Cardiac septum (tissue), 1 donor: ENCODE measurements around the gene SLC49A3. TPM values are rescaled to one million over a fixed set of nuclear protein-coding genes. Genes with fewer than 3 reads are reported as not detected.
"Not testable (repeated sequence)": the region's sequence is repeated elsewhere in the genome, so short reads cannot be mapped to it uniquely, and the experiment has no call there.

ENCODE experiments used
- DNase-seq: peaks from one replicate; pipeline ENCODE4 v3.0.0-alpha.2; 2020; ENCODE audit warnings: low spot score
- intact Hi-C: fragments of 100-400 bp; cut with DNase I; formaldehyde crosslinking; loops from one replicate; pipeline ENCODE4 v1.14.0; 2022
- total RNA-seq: library from RNA; stranded (reverse); fragmentation: NEBNext Ultra II Directional; extraction: Animal tissue kit (Norgen Biotek cat#: 25700); gene quantifications from one replicate; pipeline ENCODE4 v1.2.1, GENCODE V29; 2021
- donor health status: DM: no; HTN: no; CAD: no.

The SLC49A3 gene
- total RNA-seq, 1 donor from 2014 or later: 12.1 TPM

GRCh38 chr4:722851-723360 is 34.0 kb upstream of the SLC49A3 start:
- intact Hi-C loops: no loop called here
- DNase-seq: no peak

DNA sequence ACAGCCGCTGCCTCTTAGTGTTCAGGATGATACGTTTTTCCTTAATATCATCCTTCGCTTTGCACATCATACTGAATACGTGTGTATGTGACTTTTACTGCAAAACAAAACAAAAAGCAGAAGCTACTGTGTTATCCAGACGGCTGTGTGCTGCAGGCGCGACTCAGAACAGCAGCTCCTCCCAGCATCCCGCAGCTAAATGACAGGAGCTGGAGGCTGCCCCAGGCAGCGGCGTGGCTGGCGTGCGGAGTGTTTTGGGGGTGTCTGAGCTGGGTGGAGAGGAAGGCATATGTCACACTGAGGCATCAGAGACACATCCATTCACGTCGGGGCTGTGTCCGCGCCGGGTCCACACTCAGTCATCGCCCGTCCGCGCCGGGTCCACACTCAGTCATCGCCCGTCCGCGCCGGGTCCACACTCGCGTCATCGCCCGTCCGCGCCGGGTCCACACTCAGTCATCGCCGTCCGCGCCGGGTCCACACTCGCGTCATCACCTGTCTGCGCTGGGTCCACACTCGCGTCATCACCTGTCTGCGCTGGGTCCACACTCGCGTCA is 33.3 kb upstream of the SLC49A3 start:
- intact Hi-C loops: no loop called here
- DNase-seq: no peak

- intact Hi-C loops: no loop called here
- no peak for DNase-seq
Measured at GRCh38 chr4:721261-722168, 32.6 kb upstream of the SLC49A3 start.

DNA sequence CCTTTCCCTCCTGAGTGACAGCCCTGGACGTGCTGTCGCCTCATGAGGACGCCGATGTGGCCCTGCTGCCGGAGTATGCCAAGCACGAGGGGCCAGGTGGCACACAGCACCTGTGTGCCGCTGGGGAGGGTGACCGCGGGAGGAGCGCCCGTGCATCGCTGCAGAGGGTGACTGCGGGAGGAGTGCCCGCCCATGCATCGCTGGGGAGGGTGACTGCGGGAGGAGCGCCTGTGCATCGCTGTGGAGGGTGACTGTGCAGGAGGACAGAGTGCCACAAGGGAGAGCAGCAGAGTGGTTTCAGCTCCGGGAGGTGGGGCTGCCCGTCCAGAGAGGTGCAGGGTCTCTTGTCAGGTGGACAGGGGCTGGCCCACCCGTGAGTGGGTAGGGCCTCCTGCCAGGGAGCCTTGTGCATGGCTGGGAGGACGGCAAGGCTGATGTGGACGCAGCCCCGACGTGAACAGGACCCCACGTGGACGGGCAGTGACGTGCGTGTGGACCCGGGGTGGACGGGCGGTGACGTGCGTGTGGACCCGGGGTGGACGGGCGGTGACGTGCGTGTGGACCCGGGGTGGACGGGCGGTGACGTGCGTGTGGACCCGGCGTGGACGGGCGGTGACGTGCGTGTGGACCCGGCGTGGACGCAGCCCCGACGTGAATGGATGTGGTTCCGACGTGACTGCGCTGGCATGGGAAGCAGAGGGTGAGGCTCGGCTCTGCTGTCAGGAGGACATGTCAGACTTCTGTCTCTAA is 31.3 kb upstream of the SLC49A3 start:
- DNase-seq: no peak

GRCh38 chr4:718460-718859 is 29.5 kb upstream of the SLC49A3 start:
- DNase-seq: no peak
- intact Hi-C loops: no loop called here

More for the DNA sequence above, 31.3 kb upstream of the SLC49A3 start:
- intact Hi-C loops: no loop called here

- no peak for DNase-seq
- intact Hi-C loops: no loop called here
Measured at GRCh38 chr4:717601-718320, 28.8 kb upstream of the SLC49A3 start.

- intact Hi-C loops: no loop called here
- DNase-seq: no peak
Measured at GRCh38 chr4:714087-714486, 25.1 kb upstream of the SLC49A3 start.

- intact Hi-C loops: no loop called here
- DNase-seq: no peak
Measured at GRCh38 chr4:712916-713632, 24.1 kb upstream of the SLC49A3 start.

DNA sequence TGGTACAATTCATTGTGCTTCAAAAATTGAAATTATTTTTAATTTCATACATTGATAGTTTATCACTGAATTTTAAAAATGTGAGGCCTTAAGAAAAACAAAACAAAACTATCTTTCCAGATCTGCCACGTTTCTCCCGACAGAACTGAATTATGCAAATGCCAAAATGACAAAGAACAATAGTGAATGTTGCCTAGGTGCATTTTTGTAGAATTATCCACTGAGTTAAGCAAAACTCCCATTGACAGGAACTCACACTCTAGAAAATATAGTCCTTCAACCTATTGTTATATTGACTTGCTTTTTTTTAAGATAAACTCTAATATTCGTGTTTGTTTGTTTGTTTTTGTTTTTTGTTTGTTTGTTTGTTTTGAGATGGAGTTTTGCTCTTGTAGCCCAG is 23.1 kb upstream of the SLC49A3 start:
- DNase-seq: no peak
- intact Hi-C loops: no loop called here

DNA sequence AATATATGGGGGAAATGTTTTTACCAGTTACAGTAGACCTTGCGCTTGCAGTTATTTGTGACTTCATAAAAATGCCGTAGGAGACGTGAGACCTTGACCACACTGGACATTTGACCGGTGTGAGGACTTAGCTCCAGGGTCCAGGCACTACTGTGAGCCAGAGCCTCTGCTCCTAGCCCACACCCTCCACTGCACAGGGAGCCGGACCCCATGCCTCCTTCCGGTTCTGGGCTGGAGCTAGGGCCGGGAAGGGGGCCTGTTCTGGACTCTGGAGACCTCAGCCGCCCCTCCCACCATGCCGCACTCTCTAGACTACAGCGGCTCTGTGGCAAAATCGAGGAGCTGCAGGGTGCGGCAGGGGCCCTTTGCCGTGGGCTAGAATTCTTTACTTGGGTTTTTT is 22.0 kb upstream of the SLC49A3 start:
- intact Hi-C loops: no loop called here
- no peak for DNase-seq

DNA sequence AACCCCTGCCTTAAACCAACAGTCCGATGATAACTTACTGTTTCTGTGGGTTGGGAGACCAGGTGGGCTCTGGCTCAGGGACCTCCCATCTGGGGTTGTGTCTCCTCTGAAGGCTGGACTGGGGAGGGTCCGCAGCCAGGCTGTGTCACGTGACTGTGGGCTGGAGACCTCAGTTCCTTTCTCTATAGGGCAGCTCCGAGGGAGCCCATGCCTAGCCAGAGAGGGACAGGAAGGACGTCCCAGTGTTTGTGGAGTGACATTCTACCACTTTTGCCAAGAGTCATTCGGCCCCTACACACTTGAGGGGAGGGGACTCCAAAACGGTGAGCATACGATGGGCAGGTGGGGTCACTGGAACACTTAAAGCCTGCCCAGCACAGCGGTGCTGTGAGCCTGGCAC is 21.2 kb upstream of the SLC49A3 start:
- DNase-seq: no peak
- intact Hi-C loops: no loop called here

DNA sequence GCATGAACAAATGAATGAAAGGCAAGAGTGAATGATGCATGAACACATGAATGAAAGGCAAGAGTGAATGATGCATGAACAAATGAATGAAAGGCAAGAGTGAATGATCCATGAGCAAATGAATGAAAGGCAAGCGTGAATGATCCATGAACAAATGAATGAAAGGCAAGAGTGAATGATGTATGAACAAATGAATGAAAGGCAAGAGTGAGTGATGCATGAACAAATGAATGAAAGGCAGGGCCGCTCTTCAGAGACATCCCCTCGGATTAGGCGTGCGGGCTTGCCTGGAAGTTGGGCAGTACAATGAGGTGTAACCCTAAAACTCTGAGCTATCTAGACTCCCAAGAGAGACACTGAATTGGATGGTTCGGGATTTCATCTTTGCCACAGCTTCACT is 20.4 kb upstream of the SLC49A3 start:
- no peak for DNase-seq
- intact Hi-C loops: no loop called here

GRCh38 chr4:708631-708933 is 19.6 kb upstream of the SLC49A3 start:
- intact Hi-C loops: no loop called here
- DNase-seq: no peak

- intact Hi-C loops: no loop called here
- no peak for DNase-seq
Measured at GRCh38 chr4:707929-708630, 19.1 kb upstream of the SLC49A3 start.

- intact Hi-C loops: no loop called here
- no peak for DNase-seq
Measured at GRCh38 chr4:706834-707598, 18.1 kb upstream of the SLC49A3 start.

DNA sequence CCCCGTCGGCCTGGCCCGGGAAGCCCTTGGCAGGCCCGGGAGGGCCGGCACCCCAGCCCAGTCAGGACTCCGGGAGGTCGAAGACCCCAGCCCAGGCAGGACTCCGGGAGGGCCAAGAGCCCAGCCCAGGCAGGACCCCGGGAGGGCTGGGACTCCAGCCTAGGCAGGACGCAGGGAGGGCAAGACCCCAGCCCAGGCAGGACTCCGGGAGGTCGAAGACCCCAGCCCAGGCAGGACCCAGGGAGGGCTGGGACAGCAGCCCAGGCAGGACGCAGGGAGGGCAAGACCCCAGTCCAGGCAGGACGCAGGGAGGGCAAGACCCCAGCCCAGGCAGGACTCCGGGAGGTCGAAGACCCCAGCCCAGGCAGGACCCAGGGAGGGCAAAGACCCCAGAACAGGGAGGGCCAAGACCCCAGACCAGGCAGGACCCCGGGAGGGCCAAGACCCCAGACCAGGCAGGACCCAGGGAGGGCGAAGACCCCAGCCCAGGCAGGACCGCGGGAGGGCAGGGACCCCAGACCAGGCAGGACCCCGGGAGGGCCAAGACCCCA is 17.2 kb upstream of the SLC49A3 start:
- DNase-seq, intact Hi-C loops: not testable (repeated sequence)

DNA sequence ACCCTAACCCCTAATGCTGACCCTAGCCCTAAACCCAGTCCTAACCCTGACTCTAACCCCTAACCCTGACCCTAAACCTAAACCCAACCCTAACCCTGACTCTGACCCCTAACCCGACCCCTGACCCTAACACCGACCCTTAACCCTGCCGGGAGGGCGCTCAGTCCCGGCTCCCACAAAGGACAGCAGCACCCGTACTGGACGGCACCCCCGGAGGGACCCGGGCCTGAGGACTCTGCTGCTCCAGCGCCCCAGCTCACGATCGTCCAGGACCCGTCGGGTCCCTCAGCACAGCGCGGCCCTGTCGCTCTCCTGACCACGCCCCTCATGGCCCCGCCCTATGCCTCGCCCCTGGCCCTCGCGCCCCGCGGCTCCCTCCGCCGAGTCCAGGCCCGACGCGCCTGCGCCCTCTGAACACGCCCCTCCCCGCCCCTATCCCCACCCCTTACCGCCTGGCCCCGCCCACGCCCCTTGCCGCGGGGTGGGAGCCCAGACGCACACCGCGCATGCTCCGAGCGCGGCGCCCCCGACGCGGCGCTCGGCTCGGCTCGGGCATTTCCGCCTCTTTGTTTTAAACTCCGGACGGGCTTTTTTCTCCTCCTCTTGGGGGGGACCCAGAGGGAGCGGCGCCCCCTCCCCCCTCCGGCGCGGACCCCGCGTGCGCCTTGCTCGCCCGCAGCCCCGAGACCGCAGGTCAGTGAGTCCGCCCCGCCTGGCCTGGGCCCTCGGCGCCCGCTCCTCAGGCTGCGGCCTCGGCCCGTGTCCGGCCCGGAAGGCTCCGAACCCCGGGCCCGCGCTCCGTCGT is 16.5 kb upstream of the SLC49A3 start, which contains the start of gene PCGF3:
Gene PCGF3 (plus strand): TSS at position 555 of the 805 bp plus-strand sequence. CDS start 27,849 bp downstream, outside the sequence.
- intact Hi-C loops: loop anchor here (2.0 kb wide), 1 partner anchor 19 kb away; no protein-coding TSS in a partner anchor
- peak; percentile 98 for DNase-seq
